HL-60 (cell line): Measurements from ENCODE around the gene NOXA1.

Experiments
- DNase-seq, 2 experiments: peaks; one replicate each; pipeline ENCODE4 v3.0.0-alpha.2; 2010 to 2020; ENCODE audit warnings: low read depth in 1 of 2, low spot score in 1 of 2
- H3K27ac ChIP-seq: fragments of 250-450 bp; sonication (Bioruptor Pico); replicated peaks from 2 replicates; pipeline ENCODE4 v1.5.1; 2020; ENCODE audit warnings: mild to moderate bottlenecking, moderate library complexity
- H3K27me3 ChIP-seq: fragments of 250-450 bp; sonication (Bioruptor Pico); 2 replicates; pipeline ENCODE4 v1.5.1; 2021; ENCODE audit warnings: mild to moderate bottlenecking, moderate library complexity; ENCODE audit not compliant: insufficient read depth, poor library complexity, severe bottlenecking
- H3K4me3 ChIP-seq: replicated peaks from 2 replicates; pipeline ENCODE4 v1.5.1; 2011; ENCODE audit warnings: mild to moderate bottlenecking, control low read depth, low read length; ENCODE audit not compliant: insufficient read depth
- CTCF ChIP-seq: IDR thresholded peaks from one replicate; pipeline ENCODE4 v1.5.1; 2011; ENCODE audit warnings: low read length, control low read depth, inconsistent platforms; ENCODE audit not compliant: insufficient read depth
- GABPA ChIP-seq: IDR thresholded peaks from 2 replicates; pipeline ENCODE4 v1.6.1; 2012; ENCODE audit warnings: low read depth
- POLR2AphosphoS5 ChIP-seq: IDR thresholded peaks from 2 replicates; pipeline ENCODE4 v1.6.1; 2012; ENCODE audit warnings: low read depth
- REST ChIP-seq: IDR thresholded peaks from 2 replicates; pipeline ENCODE4 v1.6.1; 2012; ENCODE audit warnings: low read depth; ENCODE audit not compliant: insufficient replicate concordance
- SPI1 ChIP-seq: IDR thresholded peaks from 2 replicates; pipeline ENCODE4 v1.6.1; 2012; ENCODE audit warnings: low read depth, mild to moderate bottlenecking, borderline replicate concordance

Gene NOXA1

DNA sequence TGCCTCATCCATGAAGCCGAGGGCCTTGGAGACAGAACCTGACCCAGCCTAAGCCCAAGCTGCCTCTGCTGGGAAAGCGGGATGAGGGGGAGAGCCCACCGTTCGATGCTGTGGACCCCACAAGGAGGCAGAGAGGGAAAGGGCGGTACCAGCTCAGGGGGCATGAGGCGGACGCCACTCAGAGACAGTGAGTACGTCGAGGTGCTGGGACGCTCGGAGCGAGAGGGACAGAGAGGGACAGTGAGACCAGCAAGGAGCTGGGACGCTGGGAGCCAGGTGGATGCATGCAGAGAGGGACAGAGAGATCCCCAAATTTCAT, 33.8 kb upstream of the NOXA1 start:
- TF ChIP-seq REST (no peak), GABPA (no peak), POLR2AphosphoS5 (no peak), SPI1 (no peak), CTCF (no peak)
- Histone ChIP-seq H3K27me3 (no peaks in the 10 kb centered on the region), H3K27ac (no peak overlapping the region), H3K4me3 (no peak overlapping the region)
- no peak for DNase-seq

DNA sequence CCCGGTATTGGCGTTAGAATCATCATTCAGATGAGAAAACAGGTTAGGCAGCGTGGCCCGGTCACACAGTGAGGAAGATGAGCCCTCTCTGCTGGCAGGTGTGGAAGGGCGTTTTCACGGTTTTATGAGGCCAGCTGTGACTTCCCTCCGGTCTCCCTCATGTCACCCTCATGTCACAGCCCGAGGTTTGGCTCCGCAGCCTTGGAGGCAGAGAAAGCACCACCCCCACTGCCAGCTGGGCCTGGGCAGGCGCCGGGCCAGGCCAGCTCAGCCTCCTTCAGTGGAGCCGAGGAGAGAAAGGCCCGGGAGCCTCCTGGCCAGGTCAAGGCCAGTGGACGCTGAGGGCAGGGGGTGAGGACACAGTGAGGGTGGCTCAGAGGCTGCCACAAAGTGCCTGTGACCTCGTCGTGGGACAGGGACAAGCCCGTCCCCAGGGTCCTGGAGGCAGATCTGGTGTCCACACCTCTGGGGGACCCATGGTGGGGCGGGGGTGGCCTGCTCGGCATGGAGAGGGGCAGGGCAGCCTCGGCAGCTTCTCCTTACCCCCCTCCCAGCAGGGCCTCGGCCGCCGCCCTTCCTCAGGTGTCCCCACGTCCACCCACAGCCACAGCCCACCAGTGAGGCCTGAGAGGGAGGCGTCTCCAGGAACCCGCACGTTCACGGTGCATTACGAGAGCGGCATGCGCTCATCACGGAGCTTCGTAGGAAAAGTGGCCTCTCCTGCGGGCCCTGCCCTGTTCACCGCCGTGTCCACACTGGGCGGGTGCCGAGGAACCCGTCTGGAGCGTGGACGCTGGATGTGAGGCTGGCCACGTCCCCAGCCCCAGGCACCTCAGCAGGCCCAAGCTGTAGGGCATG, 32.4 kb upstream of the NOXA1 start:
- TF ChIP-seq POLR2AphosphoS5 (no peak), REST (no peak), SPI1 (no peak), CTCF (no peak), GABPA (no peak)
- Histone ChIP-seq H3K27me3 (no peaks in the 10 kb centered on the region), H3K27ac (no peak overlapping the region), H3K4me3 (no peak overlapping the region)
- no peak for DNase-seq

- no peak overlapping the region for H3K27ac ChIP-seq
- H3K27me3 ChIP-seq = no peaks in the 10 kb centered on the region
- no peak overlapping the region for H3K4me3 ChIP-seq
- DNase-seq = no peak
- TF ChIP-seq REST (no peak), POLR2AphosphoS5 (no peak), CTCF (no peak)
Measured at GRCh38 chr9:137391411-137391754, 31.8 kb upstream of the NOXA1 start.
